Left ventricle myocardium superior (tissue), 1 donor: ENCODE measurements around the gene RAB11FIP4. TPM values are rescaled to one million over a fixed set of nuclear protein-coding genes. Genes with fewer than 3 reads are reported as not detected.
"Not testable (repeated sequence)": the region's sequence is repeated elsewhere in the genome, so short reads cannot be mapped to it uniquely, and the experiment has no call there.

ENCODE experiments used
- ATAC-seq: fragments of 200-7000 bp; cut with Tn5 transposase; one replicate; pipeline ENCODE4 v1.9.1; 2020; ENCODE audit warnings: mild to moderate bottlenecking, moderate library complexity
- DNase-seq: peaks from one replicate; pipeline ENCODE4 v3.0.0-alpha.2; 2020
- intact Hi-C: fragments of 100-400 bp; cut with micrococcal nuclease; formaldehyde crosslinking; loops from one replicate; pipeline ENCODE4 v1.11.0; 2022
- long read RNA-seq: library from polyadenylated mRNA; unstranded; transcript quantifications from one replicate; pipeline ENCODE4 v2.0.0, GENCODE V29; 2021
- total RNA-seq: library from RNA; stranded (reverse); fragmentation: NEBNext Ultra II Directional; extraction: Animal tissue kit (Norgen Biotek cat#: 25700); gene quantifications from one replicate; pipeline ENCODE4 v1.2.1, GENCODE V29; 2021
- donor health status: DM: no; HTN: yes; CAD: no; lungs with severe emphysema.

RAB11FIP4 gene
- 15.8 TPM for total RNA-seq
- long read RNA-seq, transcript RAB11FIP4-201 (13 exons, 1,968 nt): major isoform, 20 of 42 reads
- long read RNA-seq, partial matches to known transcripts: 14 of 42 reads
- long read RNA-seq, other reads (novel, unspliced or antisense): 8 of 42 reads

GRCh38 chr17:31391496-31391949 is at the start of gene RAB11FIP4:
Gene RAB11FIP4, plus strand, starts transcription at chr17:31391675. Its CDS starts 178 bp downstream, at chr17:31391853.
- ATAC-seq (peak; percentile 67), DNase-seq (no peak)
- intact Hi-C loops: no loop called here

GRCh38 chr17:31345191-31345747 is 46.2 kb upstream of the RAB11FIP4 start:
- ATAC-seq, intact Hi-C loops: not testable (repeated sequence)

GRCh38 chr17:31349454-31349853 is 42.0 kb upstream of the RAB11FIP4 start:
- ATAC-seq: no peak
- intact Hi-C loops: no loop called here
- no peak for DNase-seq

More at GRCh38 chr17:31345191-31345747, 46.2 kb upstream of the RAB11FIP4 start:
- DNase-seq: not testable (repeated sequence)

GRCh38 chr17:31355935-31356334 is 35.5 kb upstream of the RAB11FIP4 start:
- DNase-seq (no peak), ATAC-seq (no peak)
- intact Hi-C loops: no loop called here

GRCh38 chr17:31357091-31357490 is 34.4 kb upstream of the RAB11FIP4 start:
- intact Hi-C loops: no loop called here
- DNase-seq (no peak), ATAC-seq (no peak)

GRCh38 chr17:31357839-31358394 is 33.6 kb upstream of the RAB11FIP4 start:
- DNase-seq (no peak), ATAC-seq (no peak)
- intact Hi-C loops: no loop called here

GRCh38 chr17:31364012-31364411 is 27.5 kb upstream of the RAB11FIP4 start:
- DNase-seq (no peak), ATAC-seq (no peak)
- intact Hi-C loops: no loop called here

GRCh38 chr17:31366088-31366487 is 25.4 kb upstream of the RAB11FIP4 start:
- intact Hi-C loops: no loop called here
- ATAC-seq: no peak
- no peak for DNase-seq

- DNase-seq (no peak), ATAC-seq (no peak)
- intact Hi-C loops: no loop called here
Measured at GRCh38 chr17:31369266-31369665, 22.2 kb upstream of the RAB11FIP4 start.

GRCh38 chr17:31371511-31372097 is 19.9 kb upstream of the RAB11FIP4 start:
- DNase-seq (no peak), ATAC-seq (no peak)
- intact Hi-C loops: no loop called here

- no peak for DNase-seq
- intact Hi-C loops: no loop called here
- peak; percentile 71 for ATAC-seq
Measured at GRCh38 chr17:31373150-31374093, 18.1 kb upstream of the RAB11FIP4 start.

- DNase-seq (no peak), ATAC-seq (peak; percentile 17)
- intact Hi-C loops: no loop called here
Measured at GRCh38 chr17:31374094-31374447, 17.4 kb upstream of the RAB11FIP4 start.

GRCh38 chr17:31374503-31374902 is 17.0 kb upstream of the RAB11FIP4 start:
- ATAC-seq (no peak), DNase-seq (no peak)
- intact Hi-C loops: no loop called here

GRCh38 chr17:31378638-31379037 is 12.8 kb upstream of the RAB11FIP4 start:
- no peak for ATAC-seq
- intact Hi-C loops: no loop called here

GRCh38 chr17:31379597-31380205 is 11.8 kb upstream of the RAB11FIP4 start:
- DNase-seq (no peak), ATAC-seq (no peak)
- intact Hi-C loops: no loop called here

More at GRCh38 chr17:31378638-31379037, 12.8 kb upstream of the RAB11FIP4 start:
- no peak for DNase-seq

GRCh38 chr17:31381165-31381668 is 10.3 kb upstream of the RAB11FIP4 start:
- ATAC-seq: no peak
- no peak for DNase-seq
- intact Hi-C loops: no loop called here

GRCh38 chr17:31382668-31383275 is 8.7 kb upstream of the RAB11FIP4 start:
- DNase-seq, intact Hi-C loops: not testable (repeated sequence)
- ATAC-seq: peak; percentile 64

- DNase-seq, intact Hi-C loops, ATAC-seq: not testable (repeated sequence)
Measured at GRCh38 chr17:31383488-31383887, 8.0 kb upstream of the RAB11FIP4 start.
